GM12872 (cell line): Measurements from ENCODE around the gene RBMS3.

Experiments used
- CTCF ChIP-seq: IDR thresholded peaks from 3 replicates; pipeline ENCODE4 v1.5.1; 2011; ENCODE audit warnings: low read depth, mild to moderate bottlenecking, low read length, moderate library complexity; ENCODE audit not compliant: insufficient read depth

The RBMS3 gene

GRCh38 chr3:29940759-29941323 lies 660.0 kb downstream of the RBMS3 start:
- no peak for TF ChIP-seq CTCF

GRCh38 chr3:29942297-29942696 lies 661.4 kb downstream of the RBMS3 start:
- no peak for TF ChIP-seq CTCF

- no peak for TF ChIP-seq CTCF
Observed at GRCh38 chr3:29949131-29949530, 668.3 kb downstream of the RBMS3 start.

- TF ChIP-seq CTCF = no peak
Observed at GRCh38 chr3:29949940-29950616, 669.2 kb downstream of the RBMS3 start.

GRCh38 chr3:29952431-29952830 lies 671.6 kb downstream of the RBMS3 start:
- no peak for TF ChIP-seq CTCF

GRCh38 chr3:29955413-29955812 lies 674.5 kb downstream of the RBMS3 start:
- no peak for TF ChIP-seq CTCF

GRCh38 chr3:29958816-29959215 lies 677.9 kb downstream of the RBMS3 start:
- TF ChIP-seq CTCF = no peak
